ENCODE measurements around the gene ANGEL1. TPM values are rescaled to one million over a fixed set of nuclear protein-coding genes. Genes with fewer than 3 reads are reported as not detected.

Gene ANGEL1
- total RNA-seq, 1 experiment from 2014 or later = 19.1 TPM

DNA sequence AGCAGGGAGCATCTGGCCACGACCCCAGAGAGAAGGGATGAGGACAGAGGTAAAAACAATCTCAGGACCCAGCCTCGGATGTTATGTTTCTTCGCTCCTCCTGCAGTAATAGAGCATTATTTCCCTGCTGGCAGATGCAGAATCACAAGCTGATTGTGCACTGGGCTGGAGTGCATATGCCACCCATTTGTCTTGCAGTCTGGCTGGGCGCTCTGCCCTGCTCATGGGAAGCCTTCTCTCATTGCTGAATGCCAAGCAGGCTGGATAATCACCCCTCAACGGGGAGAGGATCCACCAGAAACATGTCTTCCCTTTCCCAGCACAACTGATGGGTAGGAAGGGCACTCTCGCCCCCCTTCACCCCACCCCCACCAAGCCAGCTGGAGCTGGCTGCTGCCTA is 59.9 kb downstream of the ANGEL1 start:
- Histone ChIP-seq H3K4me3 (ENCODE audit: low read depth in 2 of 2, low read length in 2 of 2) (no peak overlapping the region), H3K9me3 (ENCODE audit: control insufficient read depth, insufficient read depth, low read depth, low read length) (no peaks in the 10 kb centered on the region), H3K27ac (ENCODE audit: low read length) (no peak overlapping the region), H3K27me3 (ENCODE audit: control insufficient read depth, insufficient read depth, low read length) (no peaks in the 10 kb centered on the region), H3K36me3 (ENCODE audit: control insufficient read depth, insufficient read depth, low read length) (no peaks in the 10 kb centered on the region), H3K4me1 (ENCODE audit: control insufficient read depth, insufficient read depth, low read length) (no peaks in the 10 kb centered on the region)
- intact Hi-C loops (cut with micrococcal nuclease; ENCODE audit: unreplicated experiment) (no loop called here), in situ Hi-C loops (cut with HindIII; ENCODE audit: low pct_unique_long_range_greater_than_20kb, low sequenced_read_pairs) (no loop called here)
- ATAC-seq (0 out of 2 replicates have a peak, but pooled peaks have one; percentile 58), DNase-seq (ENCODE audit: low read depth, low spot score) (no peak)
- CTCF ChIA-PET = no interaction called here
- TF ChIP-seq SIN3A (IDR thresholded peaks at IDR 0.05; ENCODE audit: borderline replicate concordance, insufficient read depth, low read depth, low read length) (no peak), TCF7L2 (IDR thresholded peaks at IDR 0.05; ENCODE audit: low read depth, low read length) (no peak), POLR2AphosphoS5 (IDR thresholded peaks at IDR 0.05; ENCODE audit: low read depth, low read length) (no peak)
- TF ChIP-seq, protein P1, sequence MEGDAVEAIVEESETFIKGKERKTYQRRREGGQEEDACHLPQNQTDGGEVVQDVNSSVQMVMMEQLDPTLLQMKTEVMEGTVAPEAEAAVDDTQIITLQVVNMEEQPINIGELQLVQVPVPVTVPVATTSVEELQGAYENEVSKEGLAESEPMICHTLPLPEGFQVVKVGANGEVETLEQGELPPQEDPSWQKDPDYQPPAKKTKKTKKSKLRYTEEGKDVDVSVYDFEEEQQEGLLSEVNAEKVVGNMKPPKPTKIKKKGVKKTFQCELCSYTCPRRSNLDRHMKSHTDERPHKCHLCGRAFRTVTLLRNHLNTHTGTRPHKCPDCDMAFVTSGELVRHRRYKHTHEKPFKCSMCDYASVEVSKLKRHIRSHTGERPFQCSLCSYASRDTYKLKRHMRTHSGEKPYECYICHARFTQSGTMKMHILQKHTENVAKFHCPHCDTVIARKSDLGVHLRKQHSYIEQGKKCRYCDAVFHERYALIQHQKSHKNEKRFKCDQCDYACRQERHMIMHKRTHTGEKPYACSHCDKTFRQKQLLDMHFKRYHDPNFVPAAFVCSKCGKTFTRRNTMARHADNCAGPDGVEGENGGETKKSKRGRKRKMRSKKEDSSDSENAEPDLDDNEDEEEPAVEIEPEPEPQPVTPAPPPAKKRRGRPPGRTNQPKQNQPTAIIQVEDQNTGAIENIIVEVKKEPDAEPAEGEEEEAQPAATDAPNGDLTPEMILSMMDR (IDR thresholded peaks at IDR 0.05) = no peak
- TF ChIP-seq, protein P2, sequence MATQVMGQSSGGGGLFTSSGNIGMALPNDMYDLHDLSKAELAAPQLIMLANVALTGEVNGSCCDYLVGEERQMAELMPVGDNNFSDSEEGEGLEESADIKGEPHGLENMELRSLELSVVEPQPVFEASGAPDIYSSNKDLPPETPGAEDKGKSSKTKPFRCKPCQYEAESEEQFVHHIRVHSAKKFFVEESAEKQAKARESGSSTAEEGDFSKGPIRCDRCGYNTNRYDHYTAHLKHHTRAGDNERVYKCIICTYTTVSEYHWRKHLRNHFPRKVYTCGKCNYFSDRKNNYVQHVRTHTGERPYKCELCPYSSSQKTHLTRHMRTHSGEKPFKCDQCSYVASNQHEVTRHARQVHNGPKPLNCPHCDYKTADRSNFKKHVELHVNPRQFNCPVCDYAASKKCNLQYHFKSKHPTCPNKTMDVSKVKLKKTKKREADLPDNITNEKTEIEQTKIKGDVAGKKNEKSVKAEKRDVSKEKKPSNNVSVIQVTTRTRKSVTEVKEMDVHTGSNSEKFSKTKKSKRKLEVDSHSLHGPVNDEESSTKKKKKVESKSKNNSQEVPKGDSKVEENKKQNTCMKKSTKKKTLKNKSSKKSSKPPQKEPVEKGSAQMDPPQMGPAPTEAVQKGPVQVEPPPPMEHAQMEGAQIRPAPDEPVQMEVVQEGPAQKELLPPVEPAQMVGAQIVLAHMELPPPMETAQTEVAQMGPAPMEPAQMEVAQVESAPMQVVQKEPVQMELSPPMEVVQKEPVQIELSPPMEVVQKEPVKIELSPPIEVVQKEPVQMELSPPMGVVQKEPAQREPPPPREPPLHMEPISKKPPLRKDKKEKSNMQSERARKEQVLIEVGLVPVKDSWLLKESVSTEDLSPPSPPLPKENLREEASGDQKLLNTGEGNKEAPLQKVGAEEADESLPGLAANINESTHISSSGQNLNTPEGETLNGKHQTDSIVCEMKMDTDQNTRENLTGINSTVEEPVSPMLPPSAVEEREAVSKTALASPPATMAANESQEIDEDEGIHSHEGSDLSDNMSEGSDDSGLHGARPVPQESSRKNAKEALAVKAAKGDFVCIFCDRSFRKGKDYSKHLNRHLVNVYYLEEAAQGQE (IDR thresholded peaks at IDR 0.05; ENCODE audit: insufficient read depth in 1 of 2, low read depth in 2 of 2, low read length in 1 of 2) = no peak
- POLR2A ChIA-PET = no interaction called here
- BruUV-seq (replicated peaks) = no TSS peak

DNA sequence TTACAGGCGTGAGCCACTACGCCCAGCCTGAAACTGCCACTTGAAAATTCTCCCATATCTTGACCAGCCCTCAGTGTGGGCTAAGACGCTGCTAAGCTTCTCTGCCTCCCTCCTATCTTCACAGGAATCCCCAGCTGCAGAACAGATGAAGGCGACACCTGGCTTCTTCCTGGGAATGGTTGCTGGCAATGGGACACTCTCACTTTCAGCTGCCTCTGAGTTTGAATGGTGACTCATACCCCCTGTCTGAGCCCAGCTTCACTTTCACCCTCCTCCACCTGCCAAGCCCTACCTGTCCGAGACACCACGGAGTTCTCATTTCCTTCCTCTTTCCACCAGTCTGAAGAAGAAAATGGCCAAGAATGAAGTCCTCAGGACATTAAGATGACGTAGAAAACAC is 69.7 kb downstream of the ANGEL1 start:
- CTCF ChIA-PET = interaction anchor here (0.6 kb wide), 1 partner anchor 31 kb away, joined by 4 read pairs; no protein-coding TSS in a partner anchor
- H3K27ac ChIP-seq (ENCODE audit: low read length) = no peak overlapping the region
- in situ Hi-C loops (cut with HindIII; ENCODE audit: low pct_unique_long_range_greater_than_20kb, low sequenced_read_pairs) = no loop called here
- TF ChIP-seq TCF7L2 (IDR thresholded peaks at IDR 0.05; ENCODE audit: low read depth, low read length) = no peak
- TF ChIP-seq, protein P1 (IDR thresholded peaks at IDR 0.05) = no peak
- no peak for TF ChIP-seq POLR2AphosphoS5 (IDR thresholded peaks at IDR 0.05; ENCODE audit: low read depth, low read length)
- TF ChIP-seq, protein P2 (IDR thresholded peaks at IDR 0.05; ENCODE audit: insufficient read depth in 1 of 2, low read depth in 2 of 2, low read length in 1 of 2) = no peak
- TF ChIP-seq SIN3A (IDR thresholded peaks at IDR 0.05; ENCODE audit: borderline replicate concordance, insufficient read depth, low read depth, low read length) = no peak
- no peaks in the 10 kb centered on the region for H3K4me1 ChIP-seq (ENCODE audit: control insufficient read depth, insufficient read depth, low read length)
- POLR2A ChIA-PET = no interaction called here
- H3K4me3 ChIP-seq (ENCODE audit: low read depth in 2 of 2, low read length in 2 of 2) = no peak overlapping the region
- intact Hi-C loops (cut with micrococcal nuclease; ENCODE audit: unreplicated experiment) = no loop called here
- no peaks in the 10 kb centered on the region for H3K36me3 ChIP-seq (ENCODE audit: control insufficient read depth, insufficient read depth, low read length)
- no peaks in the 10 kb centered on the region for H3K27me3 ChIP-seq (ENCODE audit: control insufficient read depth, insufficient read depth, low read length)
- BruUV-seq (replicated peaks) = no TSS peak
- peaks cover 7% of the 10 kb centered on the region; the same call in 1 of the 2 replicates for H3K9me3 ChIP-seq (ENCODE audit: control insufficient read depth, insufficient read depth, low read depth, low read length)
- DNase-seq (ENCODE audit: low read depth, low spot score) = no peak
- no peak for ATAC-seq

Measured in Panc1 (cell line).